DOHH2 (cell line): Measurements from ENCODE around the gene MEX3C.

ENCODE experiments used
- EZH2phosphoT487 ChIP-seq: fragments of 200-600 bp; sonication (generic); IDR thresholded peaks from 2 replicates; pipeline ENCODE4 v1.6.1; 2017; ENCODE audit warnings: borderline replicate concordance, mild to moderate bottlenecking, antibody characterized with exemption, low read length, moderate library complexity, mixed read lengths
- TF ChIP-seq, protein P1 (sequence below): fragments of 200-600 bp; sonication (generic); IDR thresholded peaks from one replicate; pipeline ENCODE4 v1.5.1; 2014; ENCODE audit warnings: antibody characterized with exemption, mild to moderate bottlenecking, low read depth, low read length; ENCODE audit not compliant: poor library complexity, severe bottlenecking

DNA sequence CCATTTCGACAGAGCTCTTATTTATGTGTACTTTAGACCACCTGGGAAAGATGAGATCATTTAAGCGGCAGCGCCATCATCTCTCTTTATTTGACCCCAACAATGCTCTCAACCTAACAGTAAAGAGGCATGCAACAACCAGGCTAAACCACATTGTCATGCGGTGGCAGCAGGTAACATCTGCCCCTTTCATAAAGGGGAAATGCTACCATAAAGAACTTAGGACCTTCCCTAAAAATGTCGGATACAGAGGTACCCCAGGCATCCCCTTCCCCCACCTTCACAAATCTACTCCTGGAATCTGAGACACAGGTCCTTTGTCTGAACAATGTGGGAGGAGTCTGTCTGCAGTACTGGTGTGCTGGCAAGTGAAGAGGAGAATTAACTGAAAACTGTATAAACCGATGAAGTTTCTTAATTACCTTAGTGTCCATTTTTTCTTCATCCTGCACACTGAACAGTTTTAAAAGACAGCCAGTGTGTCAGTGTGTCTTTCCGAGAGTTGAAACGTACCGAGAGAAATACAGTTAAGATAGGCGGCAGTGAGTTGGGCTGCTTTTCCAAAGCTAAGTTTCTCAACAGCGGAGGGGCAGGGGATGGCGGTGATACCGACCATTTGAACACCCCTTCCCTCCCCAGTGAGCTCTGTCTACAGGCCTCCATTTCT, 1.9 kb downstream of the MEX3C start:
- TF ChIP-seq, protein P1, sequence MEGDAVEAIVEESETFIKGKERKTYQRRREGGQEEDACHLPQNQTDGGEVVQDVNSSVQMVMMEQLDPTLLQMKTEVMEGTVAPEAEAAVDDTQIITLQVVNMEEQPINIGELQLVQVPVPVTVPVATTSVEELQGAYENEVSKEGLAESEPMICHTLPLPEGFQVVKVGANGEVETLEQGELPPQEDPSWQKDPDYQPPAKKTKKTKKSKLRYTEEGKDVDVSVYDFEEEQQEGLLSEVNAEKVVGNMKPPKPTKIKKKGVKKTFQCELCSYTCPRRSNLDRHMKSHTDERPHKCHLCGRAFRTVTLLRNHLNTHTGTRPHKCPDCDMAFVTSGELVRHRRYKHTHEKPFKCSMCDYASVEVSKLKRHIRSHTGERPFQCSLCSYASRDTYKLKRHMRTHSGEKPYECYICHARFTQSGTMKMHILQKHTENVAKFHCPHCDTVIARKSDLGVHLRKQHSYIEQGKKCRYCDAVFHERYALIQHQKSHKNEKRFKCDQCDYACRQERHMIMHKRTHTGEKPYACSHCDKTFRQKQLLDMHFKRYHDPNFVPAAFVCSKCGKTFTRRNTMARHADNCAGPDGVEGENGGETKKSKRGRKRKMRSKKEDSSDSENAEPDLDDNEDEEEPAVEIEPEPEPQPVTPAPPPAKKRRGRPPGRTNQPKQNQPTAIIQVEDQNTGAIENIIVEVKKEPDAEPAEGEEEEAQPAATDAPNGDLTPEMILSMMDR: no peak
- no peak for TF ChIP-seq EZH2phosphoT487
